H1 (cell line): ENCODE measurements around the gene RAB3GAP2.

Experiments
- EP300 ChIP-seq, 2 experiments: IDR thresholded peaks; 1 replicate in 1 of 2; 2 replicates in 1 of 2; pipeline ENCODE4 v1.6.1; 2011 to 2012; ENCODE audit warnings: low read depth in 2 of 2, low read length in 2 of 2, mild to moderate bottlenecking in 2 of 2, borderline replicate concordance in 1 of 2, inconsistent platforms in 1 of 2, moderate library complexity in 1 of 2
- GABPA ChIP-seq: IDR thresholded peaks from 2 replicates; pipeline ENCODE4 v1.6.1; 2011; ENCODE audit warnings: mild to moderate bottlenecking, low read length, moderate library complexity, borderline replicate concordance; ENCODE audit not compliant: insufficient read depth
- SIN3A ChIP-seq, 2 experiments: IDR thresholded peaks in 1 of 2; conservative IDR thresholded peaks in 1 of 2; 2 replicates each; pipeline ENCODE4 v1.6.1; 2011 to 2012; ENCODE audit warnings: low read length in 2 of 2, improper control_type of control experiment in 1 of 2, low read depth in 1 of 2, mild to moderate bottlenecking in 1 of 2

DNA sequence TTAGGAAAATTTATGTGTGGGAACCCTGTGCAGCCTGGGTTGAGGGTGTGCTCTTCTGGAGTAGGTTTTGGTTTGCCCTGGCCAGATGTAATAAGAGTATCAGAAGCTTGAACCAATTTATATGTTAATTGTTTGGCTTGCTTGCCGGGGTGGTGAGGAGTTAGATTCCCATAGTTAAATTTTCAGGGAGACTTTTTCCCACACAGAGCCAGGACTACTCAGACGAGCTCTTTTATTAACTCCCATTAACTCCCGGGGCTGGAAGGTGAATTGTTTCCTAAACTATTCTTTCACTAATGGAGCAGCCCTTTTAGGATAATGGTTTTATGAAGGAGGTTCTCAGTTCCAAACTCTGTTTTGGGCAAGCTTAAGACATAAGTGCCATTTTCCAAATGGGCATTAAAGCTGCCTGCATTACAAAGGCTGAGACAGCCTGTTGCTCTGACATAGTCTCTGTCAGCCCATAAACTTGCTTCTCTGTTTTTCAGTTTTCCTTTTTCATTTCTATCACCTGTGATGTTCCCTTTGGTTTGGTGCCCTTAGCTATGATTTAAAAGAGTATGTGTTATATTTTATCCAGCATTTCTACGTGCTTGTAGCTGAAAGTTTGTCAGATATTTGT, 18.0 kb upstream of the RAB3GAP2 start:
- TF ChIP-seq EP300 (IDR thresholded peaks at IDR 0.05; ENCODE audit: borderline replicate concordance in 1 of 2, low read depth in 2 of 2, low read length in 2 of 2): no peak
- no peak for TF ChIP-seq GABPA
- no peak for TF ChIP-seq SIN3A (conservative IDR thresholded peaks at IDR 0.05 in 1 of 2, IDR thresholded peaks at IDR 0.05 in 1 of 2; ENCODE audit: low read depth in 1 of 2, low read length in 2 of 2)
